DOHH2 (cell line): ENCODE data around the gene PMVK.
A peak's percentile ranks its signal among the peaks of the same experiment; 100 is the strongest.
"Not testable (repeated sequence)": the region's sequence is repeated elsewhere in the genome, so short reads cannot be mapped to it uniquely, and the experiment has no call there.

Experiments
- H3F3A ChIP-seq: fragments of 200-600 bp; sonication (generic), shearing (Covaris generic); 2 replicates; pipeline ENCODE4 v1.6.0; 2016; ENCODE audit warnings: antibody characterized with exemption, mild to moderate bottlenecking; ENCODE audit not compliant: control insufficient read depth, insufficient read depth
- H3K27ac ChIP-seq: fragments of 200-600 bp; sonication (generic); 2 replicates; pipeline ENCODE4 v1.5.1; 2014; ENCODE audit warnings: low read depth, mild to moderate bottlenecking, low read length, moderate library complexity
- H3K27me3 ChIP-seq: fragments of 200-600 bp; sonication (generic); 2 replicates; pipeline ENCODE4 v1.6.1; 2014; ENCODE audit warnings: mild to moderate bottlenecking, low read length, mixed read lengths; ENCODE audit not compliant: control insufficient read depth
- H3K36me3 ChIP-seq: fragments of 200-600 bp; sonication (generic); 2 replicates; pipeline ENCODE4 v1.6.1; 2014; ENCODE audit warnings: mild to moderate bottlenecking, low read length, moderate library complexity, mixed read lengths; ENCODE audit not compliant: control insufficient read depth
- H3K4me1 ChIP-seq: fragments of 200-600 bp; sonication (generic); 2 replicates; pipeline ENCODE4 v1.6.1; 2014; ENCODE audit warnings: mild to moderate bottlenecking, low read length, mixed read lengths; ENCODE audit not compliant: control insufficient read depth
- H3K4me2 ChIP-seq: fragments of 200-600 bp; sonication (generic); 2 replicates; pipeline ENCODE4 v1.6.0; 2014; ENCODE audit warnings: mild to moderate bottlenecking, low read length, moderate library complexity
- H3K4me3 ChIP-seq: fragments of 200-600 bp; sonication (generic); 2 replicates; pipeline ENCODE4 v1.5.1; 2014; ENCODE audit warnings: mild to moderate bottlenecking, low read length, mixed read lengths
- H3K79me2 ChIP-seq: fragments of 200-600 bp; sonication (generic); 2 replicates; pipeline ENCODE4 v1.6.1; 2014; ENCODE audit warnings: mild to moderate bottlenecking, low read length, mixed read lengths; ENCODE audit not compliant: control insufficient read depth
- H3K9me2 ChIP-seq: fragments of 200-600 bp; sonication (generic); replicated peaks from 2 replicates; pipeline ENCODE4 v1.6.1; 2014; ENCODE audit warnings: mild to moderate bottlenecking, low read length, mixed read lengths; ENCODE audit not compliant: control insufficient read depth
- H3K9me3 ChIP-seq: fragments of 200-600 bp; sonication (generic); 2 replicates; pipeline ENCODE4 v1.6.1; 2014; ENCODE audit warnings: antibody characterized with exemption, low read length, mixed read lengths; ENCODE audit not compliant: control insufficient read depth, insufficient read depth
- H4K20me1 ChIP-seq: fragments of 200-600 bp; sonication (generic); 2 replicates; pipeline ENCODE4 v1.6.0; 2014; ENCODE audit warnings: low read depth, mild to moderate bottlenecking, antibody characterized with exemption, low read length, moderate library complexity; ENCODE audit not compliant: control insufficient read depth, insufficient read depth
- EZH2phosphoT487 ChIP-seq: fragments of 200-600 bp; sonication (generic); IDR thresholded peaks from 2 replicates; pipeline ENCODE4 v1.6.1; 2017; ENCODE audit warnings: borderline replicate concordance, mild to moderate bottlenecking, antibody characterized with exemption, low read length, moderate library complexity, mixed read lengths
- TF ChIP-seq, protein P1 (sequence below): fragments of 200-600 bp; sonication (generic); IDR thresholded peaks from one replicate; pipeline ENCODE4 v1.5.1; 2014; ENCODE audit warnings: antibody characterized with exemption, mild to moderate bottlenecking, low read depth, low read length; ENCODE audit not compliant: poor library complexity, severe bottlenecking

Gene PMVK

DNA sequence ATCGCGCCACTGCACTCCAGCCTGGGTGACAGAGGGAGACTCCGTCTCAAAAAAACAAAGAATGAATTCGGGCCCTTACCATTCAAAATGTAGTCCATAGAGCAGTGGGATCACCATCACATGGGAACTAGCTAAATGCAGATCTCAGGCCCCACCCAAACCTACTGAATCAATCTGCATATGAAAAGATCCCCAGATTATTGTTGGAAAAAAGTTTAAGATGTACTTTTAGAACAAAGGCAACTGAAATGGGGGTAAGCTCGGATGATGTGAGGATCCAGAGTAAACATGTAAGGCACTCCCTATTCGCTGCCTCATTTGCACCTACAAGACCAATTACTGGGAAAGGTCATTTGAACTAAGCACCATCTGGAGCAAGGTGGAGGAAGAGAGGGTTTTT, 45.8 kb upstream of the PMVK start:
- Histone ChIP-seq H3K4me1 (peaks cover 35% of the 10 kb centered on the region), H3K27ac (peak overlapping the region; percentile 69), H3K27me3 (no peaks in the 10 kb centered on the region), H3K4me3 (peak overlapping the region; percentile 84), H3K4me2 (peak overlapping the region; percentile 80), H3K36me3 (peaks cover 55% of the 10 kb centered on the region), H3K79me2 (peaks cover 85% of the 10 kb centered on the region), H4K20me1 (no peaks in the 10 kb centered on the region), H3K9me3 (no peaks in the 10 kb centered on the region), H3F3A (peaks cover 20% of the 10 kb centered on the region), H3K9me2 (no peaks in the 10 kb centered on the region)
- TF ChIP-seq, protein P1, sequence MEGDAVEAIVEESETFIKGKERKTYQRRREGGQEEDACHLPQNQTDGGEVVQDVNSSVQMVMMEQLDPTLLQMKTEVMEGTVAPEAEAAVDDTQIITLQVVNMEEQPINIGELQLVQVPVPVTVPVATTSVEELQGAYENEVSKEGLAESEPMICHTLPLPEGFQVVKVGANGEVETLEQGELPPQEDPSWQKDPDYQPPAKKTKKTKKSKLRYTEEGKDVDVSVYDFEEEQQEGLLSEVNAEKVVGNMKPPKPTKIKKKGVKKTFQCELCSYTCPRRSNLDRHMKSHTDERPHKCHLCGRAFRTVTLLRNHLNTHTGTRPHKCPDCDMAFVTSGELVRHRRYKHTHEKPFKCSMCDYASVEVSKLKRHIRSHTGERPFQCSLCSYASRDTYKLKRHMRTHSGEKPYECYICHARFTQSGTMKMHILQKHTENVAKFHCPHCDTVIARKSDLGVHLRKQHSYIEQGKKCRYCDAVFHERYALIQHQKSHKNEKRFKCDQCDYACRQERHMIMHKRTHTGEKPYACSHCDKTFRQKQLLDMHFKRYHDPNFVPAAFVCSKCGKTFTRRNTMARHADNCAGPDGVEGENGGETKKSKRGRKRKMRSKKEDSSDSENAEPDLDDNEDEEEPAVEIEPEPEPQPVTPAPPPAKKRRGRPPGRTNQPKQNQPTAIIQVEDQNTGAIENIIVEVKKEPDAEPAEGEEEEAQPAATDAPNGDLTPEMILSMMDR = no peak
- no peak for TF ChIP-seq EZH2phosphoT487

DNA sequence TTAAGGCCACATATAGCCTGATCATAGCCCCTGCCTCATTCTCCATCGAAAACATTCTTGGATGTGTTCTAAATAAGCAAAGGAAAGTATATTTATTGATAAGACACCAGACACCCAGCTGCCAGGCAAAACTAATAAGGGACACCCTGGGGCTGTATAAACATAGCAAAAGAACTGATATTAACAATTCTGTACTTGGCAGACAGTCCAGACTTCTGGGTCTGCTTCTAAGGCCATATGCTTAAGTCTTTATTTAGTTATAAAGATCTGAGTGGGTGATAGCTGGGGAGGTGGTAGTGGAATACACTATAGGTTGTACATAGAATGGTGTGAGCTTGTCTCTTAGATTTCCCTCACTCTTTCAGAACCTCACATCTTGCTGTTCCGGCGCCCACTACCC, 41.8 kb upstream of the PMVK start:
- Histone ChIP-seq H3F3A (peaks cover 24% of the 10 kb centered on the region), H3K27ac (no peak overlapping the region), H4K20me1 (peaks cover 7% of the 10 kb centered on the region; the same call in 1 of the 2 replicates), H3K79me2 (peaks cover 83% of the 10 kb centered on the region), H3K36me3 (peaks cover 61% of the 10 kb centered on the region), H3K27me3 (no peaks in the 10 kb centered on the region), H3K9me2 (no peaks in the 10 kb centered on the region), H3K9me3 (no peaks in the 10 kb centered on the region), H3K4me1 (peaks cover 42% of the 10 kb centered on the region), H3K4me2 (no peak overlapping the region), H3K4me3 (no peak overlapping the region)
- TF ChIP-seq EZH2phosphoT487 = no peak
- TF ChIP-seq, protein P1 = no peak

DNA sequence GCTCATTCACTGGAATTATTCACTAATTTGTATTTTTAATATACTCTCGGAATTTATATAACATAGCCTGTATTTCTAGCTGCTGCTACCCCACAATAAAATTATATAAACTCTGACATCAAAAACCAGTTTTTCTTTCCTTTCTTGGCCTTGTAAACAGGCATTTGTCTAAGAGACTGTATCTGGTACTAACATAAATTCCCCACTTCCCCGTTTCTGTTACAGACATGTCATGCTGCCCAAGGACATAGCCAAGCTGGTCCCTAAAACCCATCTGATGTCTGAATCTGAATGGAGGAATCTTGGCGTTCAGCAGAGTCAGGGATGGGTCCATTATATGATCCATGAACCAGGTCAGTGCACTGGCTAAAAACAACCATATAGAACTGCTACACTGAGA, 41.2 kb upstream of the PMVK start:
- H3K4me3 ChIP-seq, H3K9me2 ChIP-seq, H3K27me3 ChIP-seq, H3K9me3 ChIP-seq, H3K27ac ChIP-seq, H4K20me1 ChIP-seq: not testable (repeated sequence)
- Histone ChIP-seq H3K79me2 (peaks cover 86% of the 10 kb centered on the region), H3F3A (peaks cover 24% of the 10 kb centered on the region), H3K4me2 (peak overlapping the region; percentile 83; the same call in 1 of the 2 replicates), H3K4me1 (peaks cover 46% of the 10 kb centered on the region), H3K36me3 (peaks cover 63% of the 10 kb centered on the region)

DNA sequence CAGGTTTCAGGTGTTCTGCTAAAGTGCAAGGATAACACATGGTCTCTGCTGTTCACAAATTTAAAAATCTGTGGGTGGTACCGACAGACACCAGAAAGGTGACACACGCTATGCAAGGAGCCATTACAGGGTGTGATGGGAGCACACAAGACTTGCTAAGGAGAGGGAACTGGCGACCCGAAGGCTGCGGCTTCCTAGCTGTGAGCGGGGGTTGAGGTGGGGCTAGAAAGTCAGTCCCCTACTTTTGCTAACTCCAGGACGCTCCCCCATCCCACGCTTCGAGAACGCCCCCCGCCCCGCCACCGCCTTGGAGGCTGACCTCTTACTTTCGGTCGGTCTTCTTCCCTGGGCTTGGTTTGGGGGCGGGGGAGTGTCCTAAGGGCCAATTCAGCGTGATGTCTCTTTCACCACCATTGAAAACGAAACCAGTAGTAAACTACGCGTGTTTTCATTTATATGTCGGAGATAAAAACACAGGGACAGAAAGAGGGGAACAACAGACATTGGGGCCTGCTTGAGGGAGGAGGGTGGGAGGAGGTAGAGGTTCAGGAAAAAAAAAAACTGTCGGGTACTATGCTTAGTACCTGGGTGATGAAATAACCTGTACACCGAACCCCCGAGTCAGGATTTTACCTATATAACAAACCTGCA, 39.0 kb upstream of the PMVK start:
- Histone ChIP-seq H4K20me1 (peaks cover 14% of the 10 kb centered on the region; the same call in 1 of the 2 replicates), H3F3A (peaks cover 21% of the 10 kb centered on the region), H3K27me3 (no peaks in the 10 kb centered on the region), H3K27ac (peak overlapping the region; percentile 82), H3K4me2 (peak overlapping the region; percentile 83), H3K36me3 (peaks cover 57% of the 10 kb centered on the region), H3K4me1 (peaks cover 50% of the 10 kb centered on the region), H3K9me3 (no peaks in the 10 kb centered on the region), H3K4me3 (peak overlapping the region; percentile 95), H3K79me2 (peaks cover 87% of the 10 kb centered on the region), H3K9me2 (no peaks in the 10 kb centered on the region)
- TF ChIP-seq, protein P1 = no peak
- no peak for TF ChIP-seq EZH2phosphoT487
